Skeletal muscle cell (primary cell): Measurements from ENCODE around the gene TOMM6.
A peak's percentile ranks its signal among the peaks of the same experiment; 100 is the strongest.

Source experiments
- DNase-seq: peaks from one replicate; pipeline ENCODE4 v3.0.0-alpha.2; 2010; ENCODE audit warnings: low read depth
- H3K4me3 ChIP-seq: 2 replicates; pipeline ENCODE4 v1.5.1; 2011; ENCODE audit warnings: low read depth, mild to moderate bottlenecking, control low read depth, low read length, moderate library complexity

Gene TOMM6

DNA sequence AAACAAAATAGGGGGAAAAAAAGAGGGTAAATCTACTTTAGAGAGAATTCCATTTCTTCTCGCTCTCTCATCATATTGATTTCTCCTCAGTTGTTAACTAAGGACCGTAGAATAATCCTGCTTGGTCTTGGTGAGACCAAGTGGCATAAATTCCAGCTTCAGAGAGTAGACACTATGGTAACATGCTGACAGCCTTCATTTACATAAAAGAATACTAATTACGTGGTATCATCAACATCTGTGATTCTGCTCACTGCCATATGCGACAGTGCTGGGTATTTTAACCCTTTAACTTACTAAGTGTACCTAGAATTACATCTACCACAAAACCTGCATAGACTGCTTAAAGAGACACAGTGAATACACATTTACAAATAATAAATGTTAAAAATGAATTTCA, 27.1 kb downstream of the TOMM6 start:
- DNase-seq: no peak
- H3K4me3 ChIP-seq: no peak overlapping the region

DNA sequence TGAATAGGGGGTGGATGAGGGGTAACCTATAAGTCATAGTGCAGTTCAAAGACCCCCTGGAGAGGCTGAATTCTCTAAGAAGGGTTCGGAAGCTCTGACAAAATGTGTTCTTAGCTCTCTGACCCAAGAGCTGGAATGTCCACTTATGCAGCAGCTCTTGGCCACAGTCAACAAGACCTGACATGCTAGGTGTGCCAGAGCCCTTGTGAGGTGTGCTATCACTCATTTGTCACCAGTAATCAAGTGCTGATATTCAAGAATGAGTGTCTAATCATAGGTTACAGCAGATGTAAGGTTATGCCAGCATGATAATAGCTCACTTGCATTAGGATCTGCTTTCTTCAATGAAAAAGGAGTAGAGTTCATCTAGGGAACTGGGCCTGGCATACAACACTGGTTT, 28.1 kb downstream of the TOMM6 start:
- DNase-seq: no peak
- H3K4me3 ChIP-seq: no peak overlapping the region

DNA sequence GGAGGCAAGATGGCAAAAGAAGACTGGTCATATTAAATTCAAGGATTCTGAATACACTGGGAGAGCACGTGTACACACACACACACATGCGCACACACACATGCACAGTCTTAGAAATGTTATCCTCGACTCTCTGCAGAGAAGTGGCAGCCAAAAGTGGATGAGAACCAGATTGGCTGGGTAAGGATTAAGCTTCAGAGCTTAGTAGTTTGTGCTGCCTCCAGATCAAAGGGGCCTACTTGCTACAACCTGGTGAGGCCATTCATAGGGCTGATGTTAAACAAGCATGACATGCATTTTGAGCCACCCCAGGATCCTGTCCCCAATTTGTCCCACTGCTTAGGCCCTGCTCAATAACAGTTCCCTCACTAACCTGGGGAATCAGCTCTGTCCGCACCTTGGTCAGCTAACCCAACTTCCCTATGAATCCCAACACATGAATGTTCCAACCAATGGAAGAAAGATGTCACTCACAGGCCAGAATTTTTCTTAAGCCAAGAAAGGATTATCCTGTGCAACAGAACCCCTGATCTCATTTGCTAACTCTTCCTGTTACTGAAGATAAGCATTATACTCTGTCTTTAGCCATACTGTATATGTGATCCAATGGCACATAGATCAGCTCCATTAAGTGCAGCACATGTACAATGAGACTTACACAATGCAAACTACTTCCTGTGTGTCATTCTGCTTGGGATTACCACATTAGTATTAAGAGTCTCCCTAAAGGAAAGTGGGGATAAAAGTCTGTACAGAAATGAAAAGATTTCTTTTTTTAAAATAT, 31.0 kb downstream of the TOMM6 start:
- DNase-seq: no peak
- no peak overlapping the region for H3K4me3 ChIP-seq

DNA sequence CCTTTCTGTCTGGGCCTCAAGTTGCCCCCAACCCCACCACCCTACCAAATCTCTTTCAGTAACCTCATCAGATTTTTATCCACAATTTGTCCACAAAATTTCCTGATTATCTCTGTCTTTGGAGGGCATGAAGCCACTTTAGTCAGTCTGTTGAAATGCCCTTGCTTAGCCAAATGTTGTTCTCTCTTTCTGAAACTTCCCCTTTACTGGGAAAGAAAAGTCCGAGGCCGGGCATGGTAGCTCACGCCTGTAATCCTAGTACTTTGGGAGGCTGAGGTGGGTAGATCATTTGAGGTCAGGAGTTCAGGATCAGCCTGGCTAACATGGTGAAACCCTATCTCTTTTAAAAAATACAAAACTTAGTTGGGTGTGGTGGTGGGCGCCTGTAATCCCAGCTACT, 33.8 kb downstream of the TOMM6 start:
- DNase-seq: no peak
- H3K4me3 ChIP-seq: no peak overlapping the region

DNA sequence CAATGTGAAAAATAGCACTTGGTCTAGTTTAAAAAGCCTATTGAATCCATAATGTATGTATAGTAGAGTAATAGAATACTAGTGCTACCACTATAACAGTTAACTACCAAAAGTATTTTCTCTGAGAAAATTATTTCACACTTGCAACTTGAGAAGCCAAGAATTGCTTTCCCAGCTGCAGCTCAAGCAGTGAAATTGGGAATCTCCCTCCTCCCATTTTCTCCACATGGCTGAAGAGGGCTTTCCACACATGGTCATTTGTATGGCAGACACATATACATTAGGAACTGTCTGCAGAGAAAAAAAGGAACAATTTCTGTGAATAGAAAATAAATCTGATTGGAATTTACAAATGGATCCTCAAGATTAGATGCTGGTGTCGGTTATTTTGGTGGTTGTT, 34.5 kb downstream of the TOMM6 start:
- DNase-seq: no peak
- no peak overlapping the region for H3K4me3 ChIP-seq

DNA sequence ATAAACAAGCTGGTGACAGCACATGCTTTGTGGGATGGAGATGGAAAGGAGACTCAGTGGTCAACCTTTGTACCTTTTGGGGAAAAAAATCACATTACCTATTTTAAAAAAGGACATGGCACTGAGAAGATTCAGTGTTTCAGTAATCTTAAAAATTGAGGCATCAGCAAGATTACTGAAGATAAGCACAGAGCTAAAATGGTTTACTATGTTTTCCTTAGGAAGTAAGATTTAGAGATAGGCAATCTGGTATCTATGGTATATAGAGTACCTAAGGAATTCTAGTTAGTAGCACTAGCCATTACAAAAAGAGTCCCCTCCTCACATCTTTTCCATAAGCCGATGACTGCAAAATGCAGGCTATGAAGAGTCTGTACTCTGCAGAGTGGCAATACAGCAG, 35.7 kb downstream of the TOMM6 start:
- DNase-seq: no peak
- H3K4me3 ChIP-seq: no peak overlapping the region

DNA sequence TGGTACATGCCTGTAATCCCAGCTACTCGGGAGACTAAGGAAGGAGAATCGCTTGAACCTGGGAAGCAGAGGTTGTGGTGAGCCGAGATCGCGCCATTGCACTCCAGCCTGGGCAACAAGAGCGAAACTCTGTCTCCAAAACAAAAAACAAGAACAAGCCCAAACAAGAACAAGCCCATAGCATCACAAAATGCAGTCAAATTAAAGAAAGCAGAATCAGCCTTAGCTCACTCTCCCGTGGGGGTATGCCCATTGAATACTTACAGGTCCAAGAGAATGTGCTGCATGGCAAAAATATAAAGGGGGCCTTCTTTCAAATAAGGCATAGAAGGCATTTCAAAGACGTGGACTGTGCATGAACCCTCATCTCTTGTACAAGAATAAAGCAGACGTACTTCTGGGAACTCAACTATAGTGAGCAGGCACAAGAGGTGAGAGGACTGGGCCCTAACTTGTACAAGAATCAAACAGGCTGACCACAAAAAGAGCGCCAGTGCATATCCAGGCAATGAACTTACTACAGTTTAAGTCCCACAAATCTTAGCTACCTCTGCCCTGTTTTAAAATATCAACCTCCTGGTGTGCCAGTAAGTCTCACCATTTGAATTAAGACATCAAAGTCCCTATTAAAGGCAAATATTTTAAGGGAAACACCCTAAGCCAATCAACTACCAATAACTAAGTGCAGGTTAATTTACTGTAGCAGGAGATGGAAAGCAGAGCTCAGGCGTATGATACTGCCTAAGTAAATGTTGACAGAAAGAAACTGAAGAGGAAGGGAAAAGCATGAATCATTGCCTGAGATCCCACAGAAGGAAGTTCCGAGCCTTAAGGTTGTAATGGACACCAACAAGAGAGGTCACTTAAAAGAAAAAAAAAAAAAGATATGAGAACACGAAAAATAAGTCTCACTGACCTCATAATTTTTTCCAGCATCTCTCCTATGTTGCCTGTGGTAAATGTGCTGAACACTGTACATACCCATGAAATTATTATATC, 37.4 kb downstream of the TOMM6 start:
- DNase-seq: no peak
- H3K4me3 ChIP-seq: no peak overlapping the region

DNA sequence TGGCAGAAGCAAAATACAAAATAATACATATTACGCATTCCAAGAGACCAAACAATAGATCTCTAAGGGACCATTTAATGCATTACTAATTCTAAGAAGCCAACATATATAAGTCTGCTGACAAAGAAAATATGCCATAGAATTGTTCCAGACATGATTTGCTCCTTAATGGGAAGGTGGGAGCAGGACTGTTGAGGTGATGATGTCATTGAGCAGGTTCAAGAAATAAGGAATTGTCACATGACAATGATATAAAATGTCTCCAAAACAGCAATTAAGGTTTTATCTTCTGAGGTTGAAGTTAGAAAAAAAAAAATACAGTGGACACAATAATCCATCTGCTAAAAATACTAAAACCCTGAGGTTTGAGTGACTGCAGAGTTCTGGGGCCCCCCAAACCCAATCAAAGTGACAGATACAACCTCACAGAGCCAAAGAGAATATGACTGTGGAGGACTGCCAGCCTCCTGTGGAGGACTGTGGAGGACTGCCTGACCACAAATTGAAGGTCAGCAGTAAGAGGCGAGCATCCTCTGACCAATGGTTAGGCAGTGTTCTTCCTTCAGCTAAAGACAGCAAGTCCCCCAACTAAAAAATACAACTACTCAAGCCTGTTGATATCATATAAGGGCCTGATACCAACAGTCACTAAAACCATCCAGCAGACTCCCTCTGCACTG, 39.0 kb downstream of the TOMM6 start:
- no peak overlapping the region for H3K4me3 ChIP-seq
- no peak for DNase-seq

DNA sequence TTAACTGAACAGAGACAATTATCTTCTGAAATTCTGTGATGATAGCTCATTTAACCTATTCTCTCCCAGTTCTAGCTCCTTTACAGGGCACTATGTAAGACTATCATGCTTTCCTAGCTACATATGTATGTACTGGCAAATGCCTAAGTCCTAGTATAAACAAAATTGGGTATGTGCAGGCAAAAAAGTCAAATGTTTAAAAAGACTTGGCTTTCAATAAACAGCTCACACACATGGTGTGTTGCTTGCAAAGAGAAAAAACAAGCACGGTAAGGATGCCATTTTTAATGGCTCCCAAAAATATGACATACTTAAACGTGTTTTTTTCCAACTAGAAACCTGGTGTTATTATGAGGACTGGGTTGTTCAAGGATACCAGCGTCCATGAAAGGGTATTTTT, 44.8 kb downstream of the TOMM6 start:
- no peak overlapping the region for H3K4me3 ChIP-seq
- no peak for DNase-seq

DNA sequence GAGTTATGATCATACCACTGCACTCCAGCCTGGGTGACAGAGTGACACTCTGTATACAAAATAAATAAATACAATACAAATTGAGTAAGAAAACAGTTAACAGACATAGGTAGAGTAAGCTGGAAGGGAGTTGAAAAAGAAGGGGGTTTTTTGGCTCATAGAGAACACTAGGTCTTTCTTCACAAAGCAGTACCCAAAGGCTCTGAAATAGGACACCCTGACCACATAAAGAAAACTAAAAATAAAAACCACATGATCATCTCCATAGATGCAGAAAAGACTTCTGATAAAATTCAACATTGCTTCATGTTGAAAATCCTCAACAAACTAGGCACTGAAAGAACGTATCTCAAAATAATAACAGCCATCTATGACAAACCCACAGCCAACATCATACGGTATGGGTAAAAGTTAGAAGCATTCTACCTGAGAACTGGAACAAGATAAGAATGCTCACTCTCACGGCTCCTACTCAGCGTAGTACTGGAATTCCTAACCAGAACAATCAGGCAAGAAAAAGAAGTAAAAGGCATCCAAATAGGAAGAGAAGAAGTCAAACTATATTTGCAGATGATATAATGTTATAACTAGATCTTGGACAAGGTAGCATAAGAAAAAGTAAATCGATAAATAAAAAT, 48.6 kb downstream of the TOMM6 start:
- DNase-seq: no peak
- H3K4me3 ChIP-seq: no peak overlapping the region

DNA sequence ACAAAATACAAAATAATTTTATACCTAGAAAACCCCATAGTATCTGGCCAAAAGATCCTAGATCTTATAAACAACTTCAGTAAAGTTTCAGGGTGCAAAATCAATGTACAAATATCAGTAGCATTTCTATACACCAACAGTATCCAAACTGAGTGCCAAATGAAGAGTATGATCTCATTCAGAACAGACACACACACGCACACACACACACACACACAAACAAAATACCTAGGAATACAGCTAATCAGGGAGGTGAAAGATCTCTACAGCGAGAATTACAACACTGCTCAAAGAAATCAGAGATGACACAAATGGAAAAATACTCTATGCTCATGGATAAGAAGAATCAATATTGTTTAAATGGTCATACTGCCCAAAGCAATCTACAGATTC, 49.2 kb downstream of the TOMM6 start:
- DNase-seq: peak; percentile 18
- H3K4me3 ChIP-seq: no peak overlapping the region
